SK-N-SH (cell line): ENCODE data around the gene SLC5A2. TPM values are rescaled to one million over a fixed set of nuclear protein-coding genes. Genes with fewer than 3 reads are reported as not detected.

ENCODE experiments used
- CTCF ChIA-PET: fragments of 300-600, 350-600 bp; formaldehyde crosslinking; extraction: SDS; loops from one replicate; lab custom pipeline; 2021; lab: Yijun Ruan, JAX
- POLR2A ChIA-PET: fragments of 350-600 bp; sonication (Branson Sonifier 250); formaldehyde crosslinking; extraction: SDS; loops from one replicate; lab custom pipeline; 2020; ENCODE audit warnings: antibody characterized with exemption, inconsistent platforms; lab: Yijun Ruan, JAX
- DNase-seq: peaks from one replicate; pipeline ENCODE4 v3.0.0; 2012
- H2AFZ ChIP-seq: fragments of 200-600 bp; sonication (generic); 2 replicates; pipeline ENCODE4 v1.8.1; 2016; ENCODE audit warnings: antibody characterized with exemption, mild to moderate bottlenecking, low read depth
- H3F3A ChIP-seq: fragments of 200-600 bp; sonication (generic); replicated peaks from 2 replicates; pipeline ENCODE3; 2016; ENCODE audit warnings: antibody characterized with exemption, mild to moderate bottlenecking; ENCODE audit not compliant: insufficient read depth
- H3K27ac ChIP-seq, 2 experiments: fragments of 200-500 bp in 1 of 2; fragments of 200-600 bp in 1 of 2; sonication (Bioruptor generic) in 1 of 2; sonication (generic), shearing (Covaris generic) in 1 of 2; 2 replicates each; pipeline versions ENCODE4 v1.5.1 to v1.6.1; 2014 to 2016; ENCODE audit warnings: low read depth in 2 of 2, inconsistent platforms in 1 of 2, low read length in 1 of 2, mild to moderate bottlenecking in 1 of 2, mixed read lengths in 1 of 2
- H3K27me3 ChIP-seq: fragments of 200-600 bp; sonication (generic), shearing (Covaris generic); 2 replicates; pipeline ENCODE4 v1.6.1; 2016; ENCODE audit warnings: mixed run types; ENCODE audit not compliant: insufficient read depth
- H3K36me3 ChIP-seq, 2 experiments: fragments of 200-500 bp in 1 of 2; fragments of 200-600 bp in 1 of 2; sonication (Bioruptor generic) in 1 of 2; sonication (generic) in 1 of 2; replicated peaks in 1 of 2; 2 replicates each; pipeline versions ENCODE3 to v1.5.1; 2014 to 2016; ENCODE audit warnings: low read length in 1 of 2, mild to moderate bottlenecking in 1 of 2; ENCODE audit not compliant: insufficient read depth in 2 of 2, control insufficient read depth in 1 of 2
- H3K4me1 ChIP-seq, 2 experiments: fragments of 200-500 bp in 1 of 2; fragments of 200-600 bp in 1 of 2; sonication (Bioruptor generic) in 1 of 2; sonication (generic), shearing (Covaris generic) in 1 of 2; 2 replicates each; pipeline versions ENCODE4 v1.5.1 to v1.6.1; 2014 to 2016; ENCODE audit warnings: low read depth in 1 of 2, low read length in 1 of 2, mixed run types in 1 of 2; ENCODE audit not compliant: insufficient read depth in 2 of 2, control insufficient read depth in 1 of 2
- H3K4me2 ChIP-seq: fragments of 200-600 bp; sonication (generic), shearing (Covaris generic); 2 replicates; pipeline ENCODE4 v1.6.1; 2017; ENCODE audit warnings: mixed run types
- H3K4me3 ChIP-seq, 2 experiments: fragments of 200-500 bp in 1 of 2; fragments of 200-600 bp in 1 of 2; sonication (Bioruptor generic) in 1 of 2; sonication (generic), shearing (Covaris generic) in 1 of 2; 2 replicates each; pipeline versions ENCODE4 v1.5.1 to v1.8.1; 2014 to 2016; ENCODE audit warnings: low read depth in 2 of 2, inconsistent platforms in 1 of 2, low read length in 1 of 2, mild to moderate bottlenecking in 1 of 2, mixed read lengths in 1 of 2, moderate library complexity in 1 of 2
- H3K79me2 ChIP-seq: fragments of 200-600 bp; sonication (generic); 2 replicates; pipeline ENCODE4 v1.8.1; 2017; ENCODE audit warnings: mild to moderate bottlenecking; ENCODE audit not compliant: insufficient read depth
- H3K9ac ChIP-seq: fragments of 200-600 bp; sonication (generic); 2 replicates; pipeline ENCODE4 v1.6.1; 2017; ENCODE audit warnings: mixed run types
- H3K9me2 ChIP-seq: fragments of 200-600 bp; sonication (generic); 2 replicates; pipeline ENCODE4 v1.6.1; 2017; ENCODE audit warnings: mixed run types
- H3K9me3 ChIP-seq: fragments of 200-600 bp; sonication (generic); 2 replicates; pipeline ENCODE4 v1.6.1; 2017; ENCODE audit warnings: mixed run types, mild to moderate bottlenecking, moderate library complexity
- H4K20me1 ChIP-seq: fragments of 200-600 bp; sonication (generic); 2 replicates; pipeline ENCODE4 v1.6.1; 2017; ENCODE audit warnings: mild to moderate bottlenecking, mixed run types; ENCODE audit not compliant: insufficient read depth
- CHD2 ChIP-seq: fragments of 150-350 bp; IDR thresholded peaks from 2 replicates; pipeline ENCODE4 v1.6.1; 2018; ENCODE audit warnings: low read length; ENCODE audit not compliant: partially characterized antibody
- ELF1 ChIP-seq: IDR thresholded peaks from 2 replicates; pipeline ENCODE4 v1.4.0; 2012
- EP300 ChIP-seq, 2 experiments: IDR thresholded peaks; 2 replicates each; pipeline versions ENCODE4 v1.4.0 to v1.6.1; 2012; ENCODE audit warnings: borderline replicate concordance in 1 of 2, low read depth in 1 of 2, low read length in 1 of 2
- GATA2 ChIP-seq: sonication (generic); formaldehyde crosslinking; IDR thresholded peaks from 2 replicates; pipeline ENCODE4 v1.5.0; 2020; ENCODE audit warnings: mild to moderate bottlenecking, missing genetic modification reagents
- JUND ChIP-seq: IDR thresholded peaks from 2 replicates; pipeline ENCODE4 v1.4.0; 2012
- MXI1 ChIP-seq: IDR thresholded peaks from 2 replicates; pipeline ENCODE4 v1.6.1; 2012; ENCODE audit warnings: mild to moderate bottlenecking, low read depth, low read length, improper control_type of control experiment
- NRF1 ChIP-seq: IDR thresholded peaks from 2 replicates; pipeline ENCODE4 v1.6.1; 2012; ENCODE audit warnings: low read depth, mild to moderate bottlenecking, low read length
- POLR2AphosphoS5 ChIP-seq: IDR thresholded peaks from 2 replicates; pipeline ENCODE4 v1.6.1; 2012; ENCODE audit warnings: low read depth, low read length
- RCOR1 ChIP-seq: fragments of 150-350 bp; IDR thresholded peaks from 2 replicates; pipeline ENCODE4 v1.6.1; 2017; ENCODE audit warnings: antibody characterized with exemption, low read length
- RXRA ChIP-seq: IDR thresholded peaks from 2 replicates; pipeline ENCODE4 v1.4.0; 2012; ENCODE audit warnings: low read depth, mild to moderate bottlenecking, borderline replicate concordance
- SIN3A ChIP-seq: IDR thresholded peaks from 2 replicates; pipeline ENCODE4 v1.6.1; 2012; ENCODE audit warnings: low read depth, mild to moderate bottlenecking, low read length, moderate library complexity, borderline replicate concordance
- SMC3 ChIP-seq: IDR thresholded peaks from 2 replicates; pipeline ENCODE4 v1.6.1; 2012; ENCODE audit warnings: low read depth, low read length, improper control_type of control experiment
- TAF1 ChIP-seq: IDR thresholded peaks from 2 replicates; pipeline ENCODE4 v1.6.1; 2012; ENCODE audit warnings: low read depth, mild to moderate bottlenecking, low read length, moderate library complexity, borderline replicate concordance
- TEAD4 ChIP-seq: IDR thresholded peaks from 2 replicates; pipeline ENCODE4 v1.4.0; 2012; ENCODE audit warnings: mild to moderate bottlenecking, borderline replicate concordance; ENCODE audit not compliant: insufficient read depth
- WGBS: methylation state at CpG from one replicate; pipeline ENCODE4 v1.1.6; 2017; ENCODE audit warnings: low lambda C conversion rate; 5-methylcytosine and 5-hydroxymethylcytosine counted together
- polyA plus RNA-seq, 3 experiments: library from polyadenylated mRNA; depleted of rRNA; stranded (reverse); fragments of >200 nt; gene quantifications; 2 replicates each; pipeline ENCODE4 v1.2.3, GENCODE V29; 2012
- TF ChIP-seq, protein P1 (sequence below): IDR thresholded peaks from 2 replicates; pipeline ENCODE4; 2012
- TF ChIP-seq, protein P2 (sequence below): IDR thresholded peaks from 2 replicates; pipeline ENCODE4 v1.4.0; 2012; ENCODE audit warnings: low read depth
- TF ChIP-seq, protein P3 (sequence below): IDR thresholded peaks from 2 replicates; pipeline ENCODE4 v1.6.1; 2012; ENCODE audit warnings: mild to moderate bottlenecking, low read depth, low read length, moderate library complexity
- TF ChIP-seq, protein P4 (sequence below): IDR thresholded peaks from 2 replicates; pipeline ENCODE4 v1.4.0; 2012; ENCODE audit warnings: low read depth, borderline replicate concordance

Gene SLC5A2
- polyA plus RNA-seq, 1 of the 3 experiments (the other 2 are of a cell fraction), result 0.31 TPM

- TF ChIP-seq, protein P1, sequence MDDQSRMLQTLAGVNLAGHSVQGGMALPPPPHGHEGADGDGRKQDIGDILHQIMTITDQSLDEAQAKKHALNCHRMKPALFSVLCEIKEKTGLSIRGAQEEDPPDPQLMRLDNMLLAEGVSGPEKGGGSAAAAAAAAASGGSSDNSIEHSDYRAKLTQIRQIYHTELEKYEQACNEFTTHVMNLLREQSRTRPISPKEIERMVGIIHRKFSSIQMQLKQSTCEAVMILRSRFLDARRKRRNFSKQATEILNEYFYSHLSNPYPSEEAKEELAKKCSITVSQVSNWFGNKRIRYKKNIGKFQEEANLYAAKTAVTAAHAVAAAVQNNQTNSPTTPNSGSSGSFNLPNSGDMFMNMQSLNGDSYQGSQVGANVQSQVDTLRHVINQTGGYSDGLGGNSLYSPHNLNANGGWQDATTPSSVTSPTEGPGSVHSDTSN, result no peak
- no peak; a peak in 1 of 4 replicates for TF ChIP-seq EP300 (IDR thresholded peaks at IDR 0.05; ENCODE audit: borderline replicate concordance in 1 of 2, low read depth in 1 of 2, low read length in 1 of 2)
- TF ChIP-seq TEAD4, result no peak
- TF ChIP-seq, protein P2, sequence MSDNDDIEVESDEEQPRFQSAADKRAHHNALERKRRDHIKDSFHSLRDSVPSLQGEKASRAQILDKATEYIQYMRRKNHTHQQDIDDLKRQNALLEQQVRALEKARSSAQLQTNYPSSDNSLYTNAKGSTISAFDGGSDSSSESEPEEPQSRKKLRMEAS, result peak; percentile 97
- TF ChIP-seq POLR2AphosphoS5, result peak; percentile 88
- peak; percentile 28; the same call in 1 of the 2 replicates for TF ChIP-seq SMC3
- no peak for TF ChIP-seq JUND
- no peak for TF ChIP-seq GATA2 (CRISPR knock-in tag)
- peak; percentile 94 for TF ChIP-seq MXI1
- TF ChIP-seq SIN3A, result no peak; the same call in 1 of the 2 replicates
- TF ChIP-seq RCOR1, result no peak
- TF ChIP-seq CHD2, result peak; percentile 76
- TF ChIP-seq, all 33 proteins: peak for 11
Measured at GRCh38 chr16:31458844-31459686, 23.9 kb upstream of the SLC5A2 start, which contains the start of gene ARMC5 (continued).

DNA sequence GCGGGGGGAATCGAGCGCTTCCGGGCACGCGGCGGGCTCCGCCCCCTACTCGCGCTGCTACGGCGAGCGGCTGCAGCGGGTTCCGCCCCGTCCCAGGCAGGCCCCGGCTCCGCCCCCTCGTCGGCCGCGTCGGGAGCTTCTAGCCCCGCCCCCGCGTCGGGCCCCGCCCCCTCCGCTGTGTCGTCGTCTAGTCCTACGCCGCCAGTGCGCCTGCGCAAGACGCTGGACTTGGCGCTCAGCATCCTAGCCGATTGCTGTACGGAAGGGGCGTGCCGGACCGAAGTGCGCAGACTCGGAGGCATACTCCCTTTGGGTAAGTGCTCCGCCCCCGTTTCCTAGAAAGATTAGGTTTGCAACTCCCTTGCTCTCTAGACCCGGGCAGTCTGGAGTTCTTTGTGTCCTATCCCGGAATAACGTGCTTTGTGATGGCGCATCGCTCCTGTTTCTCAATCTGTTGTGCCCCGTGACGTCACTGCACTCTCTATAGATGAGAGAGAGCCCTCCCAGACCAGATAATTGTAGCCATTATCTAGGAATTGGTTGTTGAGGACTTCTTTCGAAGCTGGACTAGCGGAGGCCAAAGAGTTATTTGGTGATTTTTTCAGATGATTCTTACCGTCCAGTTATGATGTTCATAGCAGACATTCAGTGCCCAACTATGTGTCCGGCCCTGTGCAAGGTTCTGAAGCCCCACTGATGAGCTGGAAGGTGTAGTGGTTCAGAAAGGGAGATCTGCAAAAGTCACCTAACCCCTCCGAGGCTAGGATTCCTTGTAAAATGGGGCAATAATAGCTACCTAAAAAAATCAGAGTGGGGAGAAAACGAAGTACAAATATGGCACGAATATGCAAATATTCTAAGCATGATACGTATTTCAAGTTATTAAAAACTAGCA lies 23.0 kb upstream of the SLC5A2 start:
- Histone ChIP-seq H3K27me3 (no peaks in the 10 kb centered on the region), H3K36me3 (peaks cover 10 to 17% of the 10 kb centered on the region in 2 experiments), H3K9me2 (no peaks in the 10 kb centered on the region), H2AFZ (peak overlapping the region; percentile 82), H3K79me2 (peaks cover 43% of the 10 kb centered on the region), H4K20me1 (peaks cover 28% of the 10 kb centered on the region), H3K4me2 (peak overlapping the region; percentile 92), H3K4me3 (peak overlapping the region; percentile 72 to 88), H3K9me3 (no peaks in the 10 kb centered on the region), H3K4me1 (peaks cover 30 to 33% of the 10 kb centered on the region in 2 experiments; a peak in 2 of 4 replicates)
- DNase-seq, result peak; percentile 97
- ChIA-PET POLR2A (interaction anchor here (0.7 to 3.6 kb wide), 18 partner anchors 9 to 518 kb away, joined by 3 to 15 read pairs (median 5); partner anchors contain the start of genes FUS, RUSF1, TGFB1I1 and ZNF267), CTCF (interaction anchor here (0.6 to 8.0 kb wide), 29 partner anchors 8 to 657 kb away, joined by 3 to 80 read pairs (median 4); partner anchors contain the start of genes FUS, HSD3B7, RUSF1 and SLC5A2)
- 2% methylated on average over 27 of the region's 61 CpGs for WGBS
- TF ChIP-seq SMC3 (no peak), RCOR1 (no peak), TAF1 (0 out of 2 replicates have a peak, but pooled peaks have one; percentile 24), POLR2AphosphoS5 (peak; percentile 64; the same call in 1 of the 2 replicates), NRF1 (peak; percentile 93), MXI1 (0 out of 2 replicates have a peak, but pooled peaks have one; percentile 29), CHD2 (peak; percentile 36), RXRA (no peak), ELF1 (no peak)
- TF ChIP-seq, protein P3, sequence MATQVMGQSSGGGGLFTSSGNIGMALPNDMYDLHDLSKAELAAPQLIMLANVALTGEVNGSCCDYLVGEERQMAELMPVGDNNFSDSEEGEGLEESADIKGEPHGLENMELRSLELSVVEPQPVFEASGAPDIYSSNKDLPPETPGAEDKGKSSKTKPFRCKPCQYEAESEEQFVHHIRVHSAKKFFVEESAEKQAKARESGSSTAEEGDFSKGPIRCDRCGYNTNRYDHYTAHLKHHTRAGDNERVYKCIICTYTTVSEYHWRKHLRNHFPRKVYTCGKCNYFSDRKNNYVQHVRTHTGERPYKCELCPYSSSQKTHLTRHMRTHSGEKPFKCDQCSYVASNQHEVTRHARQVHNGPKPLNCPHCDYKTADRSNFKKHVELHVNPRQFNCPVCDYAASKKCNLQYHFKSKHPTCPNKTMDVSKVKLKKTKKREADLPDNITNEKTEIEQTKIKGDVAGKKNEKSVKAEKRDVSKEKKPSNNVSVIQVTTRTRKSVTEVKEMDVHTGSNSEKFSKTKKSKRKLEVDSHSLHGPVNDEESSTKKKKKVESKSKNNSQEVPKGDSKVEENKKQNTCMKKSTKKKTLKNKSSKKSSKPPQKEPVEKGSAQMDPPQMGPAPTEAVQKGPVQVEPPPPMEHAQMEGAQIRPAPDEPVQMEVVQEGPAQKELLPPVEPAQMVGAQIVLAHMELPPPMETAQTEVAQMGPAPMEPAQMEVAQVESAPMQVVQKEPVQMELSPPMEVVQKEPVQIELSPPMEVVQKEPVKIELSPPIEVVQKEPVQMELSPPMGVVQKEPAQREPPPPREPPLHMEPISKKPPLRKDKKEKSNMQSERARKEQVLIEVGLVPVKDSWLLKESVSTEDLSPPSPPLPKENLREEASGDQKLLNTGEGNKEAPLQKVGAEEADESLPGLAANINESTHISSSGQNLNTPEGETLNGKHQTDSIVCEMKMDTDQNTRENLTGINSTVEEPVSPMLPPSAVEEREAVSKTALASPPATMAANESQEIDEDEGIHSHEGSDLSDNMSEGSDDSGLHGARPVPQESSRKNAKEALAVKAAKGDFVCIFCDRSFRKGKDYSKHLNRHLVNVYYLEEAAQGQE, result no peak
- TF ChIP-seq, protein P4, sequence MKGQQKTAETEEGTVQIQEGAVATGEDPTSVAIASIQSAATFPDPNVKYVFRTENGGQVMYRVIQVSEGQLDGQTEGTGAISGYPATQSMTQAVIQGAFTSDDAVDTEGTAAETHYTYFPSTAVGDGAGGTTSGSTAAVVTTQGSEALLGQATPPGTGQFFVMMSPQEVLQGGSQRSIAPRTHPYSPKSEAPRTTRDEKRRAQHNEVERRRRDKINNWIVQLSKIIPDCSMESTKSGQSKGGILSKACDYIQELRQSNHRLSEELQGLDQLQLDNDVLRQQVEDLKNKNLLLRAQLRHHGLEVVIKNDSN, result no peak
- TF ChIP-seq, all 33 proteins: peak for 5
- Histone ChIP-seq H3F3A (peaks cover 8% of the 10 kb centered on the region), H3K27ac (peak overlapping the region; percentile 96 to 97), H3K9ac (peak overlapping the region; percentile 98)
